Measurements from ENCODE around the gene LAP3.

Gene LAP3

DNA sequence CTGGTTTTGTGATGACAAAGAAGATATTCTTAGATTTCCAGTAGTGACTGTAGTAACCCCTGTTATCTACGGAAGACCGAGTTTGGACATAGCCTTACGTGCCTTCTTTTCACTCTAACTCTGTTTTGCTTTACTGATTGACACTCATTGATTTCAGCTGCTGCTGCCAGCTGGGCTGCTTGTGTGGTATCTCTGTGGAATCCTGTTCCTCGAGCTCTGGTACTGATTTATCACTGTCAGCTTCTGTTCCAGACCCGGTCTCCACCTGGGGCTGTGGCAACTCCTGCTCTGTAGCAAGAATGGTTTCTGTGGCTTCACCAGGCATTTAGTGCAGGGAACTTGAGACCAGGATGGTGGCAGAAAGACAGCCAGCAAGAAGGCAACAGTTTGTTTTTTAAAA is 24.6 kb upstream of the LAP3 start:
- TF ChIP-seq CTCF (IDR thresholded peaks at IDR 0.05; ENCODE audit: insufficient read depth, missing control alignments), result no peak
- DNase-seq (ENCODE audit: insufficient read length, low spot score) (no peak), FAIRE-seq (no peak)

GRCh38 chr4:17554568-17554967 is 22.4 kb upstream of the LAP3 start:
- DNase-seq (ENCODE audit: insufficient read length, low spot score) (no peak), FAIRE-seq (no peak)
- TF ChIP-seq CTCF (IDR thresholded peaks at IDR 0.05; ENCODE audit: insufficient read depth, missing control alignments), result no peak

DNA sequence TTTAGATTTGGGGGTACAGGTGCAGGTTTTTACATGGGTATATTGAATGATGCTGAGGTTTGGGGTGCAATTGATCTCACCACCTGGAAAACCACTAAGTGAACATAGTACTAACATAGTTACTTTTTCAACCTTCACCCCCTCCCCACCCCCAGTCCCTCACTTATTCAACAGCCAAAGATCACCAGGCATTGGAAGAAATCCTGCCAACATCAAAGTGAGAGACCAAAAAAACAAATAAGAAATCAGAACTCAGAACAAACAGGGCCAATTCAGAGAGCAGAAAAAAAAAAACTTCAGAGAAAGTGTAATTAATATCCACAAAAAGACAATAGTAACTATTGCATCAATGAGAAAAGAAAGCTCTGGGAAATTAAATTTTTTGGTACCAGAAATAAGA is 20.5 kb upstream of the LAP3 start:
- FAIRE-seq (no peak), DNase-seq (ENCODE audit: insufficient read length, low spot score) (no peak)
- no peak for TF ChIP-seq CTCF (IDR thresholded peaks at IDR 0.05; ENCODE audit: insufficient read depth, missing control alignments)

DNA sequence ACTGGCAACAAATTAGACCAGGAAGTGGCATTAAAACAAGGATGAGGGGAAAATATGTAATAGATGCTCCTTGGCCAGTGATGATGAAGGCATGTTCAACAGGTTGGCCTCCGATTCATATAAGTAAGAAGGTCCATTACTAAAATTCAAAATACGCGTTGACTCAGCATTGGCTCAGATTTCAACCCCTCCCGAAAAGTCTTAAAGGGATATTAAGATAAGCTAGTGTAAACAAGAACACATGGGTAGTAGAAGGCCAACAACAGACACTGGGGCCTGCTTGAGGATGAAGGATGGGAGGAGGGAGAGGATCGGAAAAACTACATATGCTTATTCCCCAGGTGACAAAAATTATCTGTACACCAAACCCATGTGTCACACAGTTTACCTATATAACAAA is 19.1 kb upstream of the LAP3 start:
- FAIRE-seq, result no peak
- TF ChIP-seq CTCF (IDR thresholded peaks at IDR 0.05; ENCODE audit: insufficient read depth, missing control alignments), result no peak
- no peak for DNase-seq (ENCODE audit: insufficient read length, low spot score)

- DNase-seq (ENCODE audit: insufficient read length, low spot score), result no peak
- no peak for TF ChIP-seq CTCF (IDR thresholded peaks at IDR 0.05; ENCODE audit: insufficient read depth, missing control alignments)
- FAIRE-seq, result no peak
Observed at GRCh38 chr4:17558941-17559708, 17.9 kb upstream of the LAP3 start.

DNA sequence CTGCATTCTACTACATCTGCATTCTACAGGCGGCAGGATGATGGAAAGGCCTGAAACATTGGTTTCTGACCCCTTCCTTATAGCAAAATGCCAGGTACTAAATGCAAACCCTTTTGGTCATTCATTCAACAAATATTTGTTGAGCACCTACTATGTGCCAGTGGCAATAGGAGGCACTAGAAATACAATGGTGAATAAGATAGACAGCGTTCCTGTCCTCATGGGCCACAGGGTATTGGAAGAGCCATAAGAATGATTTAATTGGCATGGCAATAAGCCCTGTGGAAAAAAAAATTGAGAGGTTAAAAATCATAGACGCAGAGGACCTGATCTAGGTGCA is 17.3 kb upstream of the LAP3 start:
- no peak for TF ChIP-seq CTCF (IDR thresholded peaks at IDR 0.05; ENCODE audit: insufficient read depth, missing control alignments)
- DNase-seq (ENCODE audit: insufficient read length, low spot score) (no peak), FAIRE-seq (no peak)

GRCh38 chr4:17560065-17560673 is 16.8 kb upstream of the LAP3 start:
- DNase-seq (ENCODE audit: insufficient read length, low spot score) (no peak), FAIRE-seq (no peak)
- no peak for TF ChIP-seq CTCF (IDR thresholded peaks at IDR 0.05; ENCODE audit: insufficient read depth, missing control alignments)

All from D721Med (cell line).